Measurements from ENCODE around the gene PHLDA2. TPM values are rescaled to one million over a fixed set of nuclear protein-coding genes. Genes with fewer than 3 reads are reported as not detected.

Gene PHLDA2
- total RNA-seq, 1 experiment from 2014 or later = 309 TPM

GRCh38 chr11:2898366-2899079, 30.7 kb downstream of the PHLDA2 start:
- no peak overlapping the region for H2AFZ ChIP-seq (ENCODE audit: low read depth, low read length, poor library complexity, severe bottlenecking)
- no peaks in the 10 kb centered on the region for H3K79me2 ChIP-seq (ENCODE audit: insufficient read depth, low read length)
- peaks cover 41 to 65% of the 10 kb centered on the region in 2 experiments for H3K4me1 ChIP-seq (ENCODE audit: control insufficient read depth in 1 of 2, insufficient read depth in 2 of 2, low read length in 2 of 2)
- ChIA-PET CTCF (interaction anchor here (0.7 kb wide), 1 partner anchor 11 kb away, joined by 3 read pairs; no protein-coding TSS in a partner anchor), RAD21 (ENCODE audit: low non-redundant PET in 1 of 2, low total read pairs in 2 of 2, uncharacterized antibody in 2 of 2, unreplicated experiment in 2 of 2) (interaction anchor here in 1 of 2 experiments (0.5 kb wide), 1 partner anchor 8 kb away, joined by 4 read pairs; no protein-coding TSS in a partner anchor), POLR2A (interaction anchor here (0.9 to 1.8 kb wide), 4 partner anchors 13 to 31 kb away, joined by 4 to 15 read pairs (median 5); partner anchors contain the start of genes CDKN1C and PHLDA2)
- DNase-seq (ENCODE audit: low read depth, low spot score) (no peak), ATAC-seq (peak; percentile 49)
- H3K27me3 ChIP-seq (ENCODE audit: insufficient read depth, low read length) = no peaks in the 10 kb centered on the region
- BruUV-seq (replicated peaks) = no TSS peak
- peak overlapping the region; percentile 51 for H3K9ac ChIP-seq (ENCODE audit: low read length)
- H3K27ac ChIP-seq (ENCODE audit: low read depth, low read length) = peak overlapping the region; percentile 63
- peak; percentile 55 for TF ChIP-seq TCF7L2 (IDR thresholded peaks at IDR 0.05; ENCODE audit: borderline replicate concordance, extremely low read depth, insufficient read depth, insufficient read length)
- peak; percentile 44 for TF ChIP-seq POLR2A (IDR thresholded peaks at IDR 0.05; ENCODE audit: borderline replicate concordance, extremely low read depth, insufficient read depth, insufficient read length)
- peak; percentile 79 for TF ChIP-seq POLR2AphosphoS5 (IDR thresholded peaks at IDR 0.05; ENCODE audit: low read depth, low read length)
- TF ChIP-seq, protein P1, sequence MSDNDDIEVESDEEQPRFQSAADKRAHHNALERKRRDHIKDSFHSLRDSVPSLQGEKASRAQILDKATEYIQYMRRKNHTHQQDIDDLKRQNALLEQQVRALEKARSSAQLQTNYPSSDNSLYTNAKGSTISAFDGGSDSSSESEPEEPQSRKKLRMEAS (IDR thresholded peaks at IDR 0.05) = no peak
- TF ChIP-seq ZBTB33 (IDR thresholded peaks at IDR 0.05; ENCODE audit: extremely low read depth, insufficient replicate concordance, low read length) = peak; percentile 58
- peak; percentile 31; the same call in 1 of the 2 replicates for TF ChIP-seq ZFX (IDR thresholded peaks at IDR 0.05)
- TF ChIP-seq RAD21 (IDR thresholded peaks at IDR 0.05; ENCODE audit: low read depth) = no peak
- H3K9me2 ChIP-seq (ENCODE audit: insufficient read depth) = no peaks in the 10 kb centered on the region
- H4K20me1 ChIP-seq (ENCODE audit: insufficient read depth) = no peaks in the 10 kb centered on the region
- intact Hi-C loops (cut with micrococcal nuclease) = no loop called here
- H3K4me2 ChIP-seq (ENCODE audit: low read length) = peak overlapping the region; percentile 66
- no peaks in the 10 kb centered on the region for H3K9me3 ChIP-seq (ENCODE audit: control insufficient read depth in 1 of 2, insufficient read depth in 1 of 2, low read depth in 1 of 2, low read length in 2 of 2)
- H3K4me3 ChIP-seq (replicated peaks in 1 of 2; ENCODE audit: low read depth in 1 of 2, low read length in 2 of 2) = peak overlapping the region; percentile 12 to 22; a peak in 3 of 4 replicates
- H3K36me3 ChIP-seq (ENCODE audit: control insufficient read depth in 1 of 2, insufficient read depth in 2 of 2, low read length in 2 of 2) = no peaks in the 10 kb centered on the region
